ENCODE measurements around the gene SLC32A1. TPM values are rescaled to one million over a fixed set of nuclear protein-coding genes. Genes with fewer than 3 reads are reported as not detected.

Gene SLC32A1
- total RNA-seq, 1 experiment from 2014 or later: not detected

DNA sequence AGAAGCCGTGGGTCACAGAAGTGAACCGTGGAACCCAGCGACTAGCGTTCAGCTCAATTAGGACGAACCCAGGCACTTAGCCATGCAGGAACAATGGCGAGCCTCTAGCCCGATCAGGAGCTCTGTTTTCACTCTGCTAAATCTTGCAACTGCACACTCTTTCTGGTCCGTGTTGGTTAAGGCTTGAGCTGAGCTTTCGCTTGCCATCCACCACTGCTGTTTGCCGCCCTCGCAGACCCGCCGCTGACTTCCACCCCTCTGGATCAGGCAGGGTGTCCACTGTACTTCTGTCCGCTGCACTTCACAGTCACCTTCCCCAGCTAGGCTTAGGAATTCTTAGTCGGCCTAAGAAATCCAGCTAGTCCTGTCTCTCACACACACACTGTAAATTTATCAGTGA lies 25.7 kb upstream of the SLC32A1 start:
- Mint-ChIP-seq H3K4me3 (ENCODE audit: low read depth, unreplicated experiment) (no peak overlapping the region), H3K36me3 (ENCODE audit: insufficient read depth, unreplicated experiment) (no peaks in the 10 kb centered on the region), H3K27ac (ENCODE audit: unreplicated experiment) (no peak overlapping the region), H3K4me1 (ENCODE audit: low read depth, unreplicated experiment) (no peaks in the 10 kb centered on the region), H3K27me3 (ENCODE audit: unreplicated experiment) (no peaks in the 10 kb centered on the region), H3K9me3 (ENCODE audit: low read depth, unreplicated experiment) (no peaks in the 10 kb centered on the region)
- TF ChIP-seq, protein P1, sequence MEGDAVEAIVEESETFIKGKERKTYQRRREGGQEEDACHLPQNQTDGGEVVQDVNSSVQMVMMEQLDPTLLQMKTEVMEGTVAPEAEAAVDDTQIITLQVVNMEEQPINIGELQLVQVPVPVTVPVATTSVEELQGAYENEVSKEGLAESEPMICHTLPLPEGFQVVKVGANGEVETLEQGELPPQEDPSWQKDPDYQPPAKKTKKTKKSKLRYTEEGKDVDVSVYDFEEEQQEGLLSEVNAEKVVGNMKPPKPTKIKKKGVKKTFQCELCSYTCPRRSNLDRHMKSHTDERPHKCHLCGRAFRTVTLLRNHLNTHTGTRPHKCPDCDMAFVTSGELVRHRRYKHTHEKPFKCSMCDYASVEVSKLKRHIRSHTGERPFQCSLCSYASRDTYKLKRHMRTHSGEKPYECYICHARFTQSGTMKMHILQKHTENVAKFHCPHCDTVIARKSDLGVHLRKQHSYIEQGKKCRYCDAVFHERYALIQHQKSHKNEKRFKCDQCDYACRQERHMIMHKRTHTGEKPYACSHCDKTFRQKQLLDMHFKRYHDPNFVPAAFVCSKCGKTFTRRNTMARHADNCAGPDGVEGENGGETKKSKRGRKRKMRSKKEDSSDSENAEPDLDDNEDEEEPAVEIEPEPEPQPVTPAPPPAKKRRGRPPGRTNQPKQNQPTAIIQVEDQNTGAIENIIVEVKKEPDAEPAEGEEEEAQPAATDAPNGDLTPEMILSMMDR (IDR thresholded peaks at IDR 0.05; ENCODE audit: unreplicated experiment): no peak
- DNase-seq: no peak
- no TSS peak for BruUV-seq (replicated peaks)
- intact Hi-C loops (cut with micrococcal nuclease; ENCODE audit: unreplicated experiment): no loop called here
- CTCF ChIA-PET: interaction anchor here (1.1 kb wide), 1 partner anchor 200 kb away, joined by 3 read pairs; no protein-coding TSS in a partner anchor

DNA sequence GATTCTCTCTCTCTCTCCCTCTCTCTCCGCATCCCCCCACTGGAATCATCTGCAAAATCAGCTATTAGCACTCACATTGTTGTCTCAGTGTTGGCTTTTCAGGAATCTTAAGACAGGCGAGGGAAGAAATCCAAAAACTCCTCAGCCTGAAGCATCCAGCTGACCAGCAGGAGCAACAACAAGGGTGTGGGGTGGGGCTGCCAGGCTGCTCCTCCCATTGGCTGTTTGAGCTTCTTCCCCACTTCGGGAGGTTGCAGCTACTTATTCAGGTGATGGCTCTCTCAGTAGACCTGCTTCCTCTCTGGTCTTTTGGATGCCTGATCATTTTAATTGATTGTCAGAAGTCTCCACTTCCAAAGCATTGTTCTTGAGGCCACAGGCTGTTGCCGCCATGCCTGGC lies 24.1 kb upstream of the SLC32A1 start:
- BruUV-seq (replicated peaks): no TSS peak
- TF ChIP-seq, protein P1 (IDR thresholded peaks at IDR 0.05; ENCODE audit: unreplicated experiment): no peak
- Mint-ChIP-seq H3K4me1 (ENCODE audit: low read depth, unreplicated experiment) (no peaks in the 10 kb centered on the region), H3K27me3 (ENCODE audit: unreplicated experiment) (no peaks in the 10 kb centered on the region), H3K27ac (ENCODE audit: unreplicated experiment) (no peak overlapping the region), H3K36me3 (ENCODE audit: insufficient read depth, unreplicated experiment) (no peaks in the 10 kb centered on the region), H3K9me3 (ENCODE audit: low read depth, unreplicated experiment) (no peaks in the 10 kb centered on the region), H3K4me3 (ENCODE audit: low read depth, unreplicated experiment) (no peak overlapping the region)
- CTCF ChIA-PET: no interaction called here
- intact Hi-C loops (cut with micrococcal nuclease; ENCODE audit: unreplicated experiment): no loop called here
- no peak for DNase-seq

DNA sequence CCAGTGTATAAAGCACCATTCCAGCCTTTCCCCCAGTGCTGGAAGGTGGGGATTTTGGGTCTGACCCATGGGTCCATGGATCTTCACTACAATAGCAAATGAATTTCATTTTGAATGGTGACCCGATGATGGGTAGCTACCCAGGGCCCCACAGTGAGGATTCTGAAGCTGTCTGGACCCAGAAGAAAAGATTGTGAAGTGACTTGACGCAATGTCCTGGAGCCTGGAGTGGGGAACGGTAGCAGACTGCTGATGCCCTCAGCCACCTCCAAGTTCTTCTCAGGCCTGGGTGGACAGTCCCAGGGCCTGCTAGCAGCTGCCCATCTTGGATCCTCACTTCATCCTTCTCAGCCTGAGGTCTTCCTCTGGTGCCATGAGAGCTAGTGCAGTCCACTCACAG lies 23.4 kb upstream of the SLC32A1 start:
- intact Hi-C loops (cut with micrococcal nuclease; ENCODE audit: unreplicated experiment): no loop called here
- no peaks in the 10 kb centered on the region for H3K9me3 Mint-ChIP-seq (ENCODE audit: low read depth, unreplicated experiment)
- no peak overlapping the region for H3K4me3 Mint-ChIP-seq (ENCODE audit: low read depth, unreplicated experiment)
- H3K27ac Mint-ChIP-seq (ENCODE audit: unreplicated experiment): no peak overlapping the region
- H3K27me3 Mint-ChIP-seq (ENCODE audit: unreplicated experiment): peaks cover 1% of the 10 kb centered on the region
- CTCF ChIA-PET: no interaction called here
- no peaks in the 10 kb centered on the region for H3K36me3 Mint-ChIP-seq (ENCODE audit: insufficient read depth, unreplicated experiment)
- DNase-seq: no peak
- TF ChIP-seq, protein P1 (IDR thresholded peaks at IDR 0.05; ENCODE audit: unreplicated experiment): no peak
- no peaks in the 10 kb centered on the region for H3K4me1 Mint-ChIP-seq (ENCODE audit: low read depth, unreplicated experiment)
- BruUV-seq (replicated peaks): no TSS peak

DNA sequence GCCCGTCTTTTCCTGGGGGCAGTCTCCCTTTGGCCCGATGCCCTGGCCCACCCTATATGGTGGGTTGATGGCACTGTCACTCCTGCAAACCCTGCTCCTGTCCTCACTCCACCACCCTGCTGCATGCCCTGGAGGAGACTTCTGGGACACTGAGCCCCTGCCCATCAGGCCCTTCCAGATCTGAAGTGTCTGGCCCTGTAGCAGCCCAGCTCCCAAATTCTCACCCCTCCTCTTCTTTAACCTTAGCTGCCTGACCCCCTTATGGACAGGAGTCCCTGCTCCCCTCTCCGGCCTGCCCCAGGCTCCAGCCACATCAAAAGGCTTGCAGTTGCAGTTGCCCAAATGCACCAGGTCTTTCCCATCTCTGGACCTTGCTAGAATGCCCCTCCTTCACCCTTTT lies 20.8 kb upstream of the SLC32A1 start:
- Mint-ChIP-seq H3K4me1 (ENCODE audit: low read depth, unreplicated experiment) (no peaks in the 10 kb centered on the region), H3K27me3 (ENCODE audit: unreplicated experiment) (peaks cover 27% of the 10 kb centered on the region), H3K9me3 (ENCODE audit: low read depth, unreplicated experiment) (no peaks in the 10 kb centered on the region), H3K4me3 (ENCODE audit: low read depth, unreplicated experiment) (no peak overlapping the region), H3K27ac (ENCODE audit: unreplicated experiment) (no peak overlapping the region), H3K36me3 (ENCODE audit: insufficient read depth, unreplicated experiment) (no peaks in the 10 kb centered on the region)
- TF ChIP-seq, protein P1 (IDR thresholded peaks at IDR 0.05; ENCODE audit: unreplicated experiment): no peak
- intact Hi-C loops (cut with micrococcal nuclease; ENCODE audit: unreplicated experiment): no loop called here
- DNase-seq: no peak
- no TSS peak for BruUV-seq (replicated peaks)
- CTCF ChIA-PET: interaction anchor here (0.6 kb wide), 1 partner anchor 979 kb away, joined by 3 read pairs; no protein-coding TSS in a partner anchor
